PFSK-1 (cell line): ENCODE measurements around the gene REEP2.

Experiments used
- FOXP2 ChIP-seq: optimal IDR thresholded peaks from 2 replicates; pipeline ENCODE3; 2011; ENCODE audit warnings: borderline replicate concordance, control low read depth, inconsistent platforms; ENCODE audit not compliant: insufficient read depth; ENCODE audit errors: extremely low read length, extremely low read depth
- POLR2AphosphoS5 ChIP-seq: IDR thresholded peaks from 2 replicates; pipeline ENCODE4 v1.6.1; 2012; ENCODE audit warnings: low read depth, mild to moderate bottlenecking, control low read depth, low read length, moderate library complexity
- TAF1 ChIP-seq: IDR thresholded peaks from 2 replicates; pipeline ENCODE4 v1.6.1; 2012; ENCODE audit warnings: low read length, control low read depth, borderline replicate concordance; ENCODE audit not compliant: insufficient read depth

GRCh38 chr5:138418444-138418843, 20.4 kb upstream of the REEP2 start:
- no peak for TF ChIP-seq POLR2AphosphoS5
- no peak for TF ChIP-seq FOXP2
- TF ChIP-seq TAF1: no peak
